ENCODE results near the gene PCDHA2. TPM values are rescaled to one million over a fixed set of nuclear protein-coding genes. Genes with fewer than 3 reads are reported as not detected.
"Not testable (repeated sequence)": the region's sequence is repeated elsewhere in the genome, so short reads cannot be mapped to it uniquely, and the experiment has no call there.

PCDHA2 gene
- total and polyA plus RNA-seq, 9 donors, result 0.17 to 1.6 (median 0.56) TPM

DNA sequence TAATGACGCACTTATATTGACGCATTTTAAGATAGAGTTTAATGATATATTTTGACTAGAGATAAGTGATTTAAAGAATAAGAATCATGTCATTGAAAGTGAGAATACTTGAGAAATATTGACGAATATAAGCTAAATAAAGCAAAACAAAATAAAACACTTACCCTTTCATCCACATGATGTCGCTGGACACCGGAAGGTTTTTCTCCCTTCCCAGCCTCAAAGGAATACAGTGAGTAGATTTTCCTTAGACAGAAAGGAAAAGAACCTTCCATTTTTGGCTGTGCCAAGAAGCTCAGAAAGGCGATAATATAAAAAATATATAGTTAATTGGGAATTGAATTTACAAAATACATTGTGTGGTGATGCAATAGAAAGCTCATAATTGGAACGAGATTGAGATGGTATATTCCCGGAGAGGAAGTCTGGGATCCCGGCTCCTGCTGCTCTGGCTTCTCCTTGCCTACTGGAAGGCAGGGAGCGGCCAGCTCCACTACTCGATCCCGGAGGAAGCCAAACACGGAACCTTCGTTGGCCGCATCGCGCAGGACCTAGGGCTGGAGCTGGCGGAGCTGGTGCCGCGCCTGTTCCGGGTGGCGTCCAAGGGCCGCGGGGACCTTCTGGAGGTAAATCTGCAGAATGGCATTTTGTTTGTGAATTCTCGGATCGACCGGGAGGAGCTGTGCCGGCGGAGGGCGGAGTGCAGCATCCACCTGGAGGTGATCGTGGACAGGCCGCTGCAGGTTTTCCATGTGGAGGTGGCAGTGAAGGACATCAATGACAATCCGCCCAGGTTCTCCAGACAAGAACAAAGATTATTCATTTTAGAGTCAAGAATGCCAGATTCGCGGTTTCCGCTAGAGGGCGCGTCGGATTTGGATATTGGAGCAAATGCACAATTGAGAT lies 27.0 kb downstream of the PCDHA2 start, which contains the start of gene PCDHA5:
Gene PCDHA5, plus strand, starts transcription at position 239 of the 906 bp plus-strand sequence.
- Histone ChIP-seq H3K9me3 (peaks cover 0 to 8% of the 10 kb centered on the region in 2 donors), H3K27me3 (no peaks in the 10 kb centered on the region), H3K4me1 (ENCODE audit: insufficient read depth) (no peaks in the 10 kb centered on the region), H3K36me3 (no peaks in the 10 kb centered on the region), H3K27ac (no peak within 1 kb of the TSS), H3K4me3 (no peak within 1 kb of the TSS)
- 22 to 34% (median 31%) methylated on average over 39 of the region's 39 CpGs for WGBS, 3 donors
- intact Hi-C loops (cut with DNase I), result no loop called here
- peak in 1 of 5 donors; percentile 44 for DNase-seq
- TF ChIP-seq, protein P1, sequence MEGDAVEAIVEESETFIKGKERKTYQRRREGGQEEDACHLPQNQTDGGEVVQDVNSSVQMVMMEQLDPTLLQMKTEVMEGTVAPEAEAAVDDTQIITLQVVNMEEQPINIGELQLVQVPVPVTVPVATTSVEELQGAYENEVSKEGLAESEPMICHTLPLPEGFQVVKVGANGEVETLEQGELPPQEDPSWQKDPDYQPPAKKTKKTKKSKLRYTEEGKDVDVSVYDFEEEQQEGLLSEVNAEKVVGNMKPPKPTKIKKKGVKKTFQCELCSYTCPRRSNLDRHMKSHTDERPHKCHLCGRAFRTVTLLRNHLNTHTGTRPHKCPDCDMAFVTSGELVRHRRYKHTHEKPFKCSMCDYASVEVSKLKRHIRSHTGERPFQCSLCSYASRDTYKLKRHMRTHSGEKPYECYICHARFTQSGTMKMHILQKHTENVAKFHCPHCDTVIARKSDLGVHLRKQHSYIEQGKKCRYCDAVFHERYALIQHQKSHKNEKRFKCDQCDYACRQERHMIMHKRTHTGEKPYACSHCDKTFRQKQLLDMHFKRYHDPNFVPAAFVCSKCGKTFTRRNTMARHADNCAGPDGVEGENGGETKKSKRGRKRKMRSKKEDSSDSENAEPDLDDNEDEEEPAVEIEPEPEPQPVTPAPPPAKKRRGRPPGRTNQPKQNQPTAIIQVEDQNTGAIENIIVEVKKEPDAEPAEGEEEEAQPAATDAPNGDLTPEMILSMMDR (IDR thresholded peaks at IDR 0.05), result no peak
- no peak for TF ChIP-seq EP300 (IDR thresholded peaks at IDR 0.05)
- no peak for TF ChIP-seq POLR2A (IDR thresholded peaks at IDR 0.05)

DNA sequence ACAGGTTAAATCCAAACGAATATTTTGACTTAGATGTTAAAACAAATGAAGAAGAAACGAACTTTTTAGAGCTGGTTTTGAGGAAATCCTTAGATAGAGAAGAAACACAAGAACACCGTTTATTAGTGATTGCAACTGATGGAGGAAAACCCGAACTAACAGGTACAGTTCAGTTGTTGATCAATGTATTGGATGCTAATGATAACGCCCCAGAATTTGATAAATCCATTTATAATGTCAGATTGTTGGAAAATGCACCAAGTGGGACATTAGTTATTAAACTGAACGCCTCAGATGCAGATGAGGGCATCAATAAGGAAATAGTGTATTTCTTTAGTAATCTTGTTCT lies 27.6 kb downstream of the PCDHA2 start:
- TF ChIP-seq EP300 (IDR thresholded peaks at IDR 0.05) (no peak), POLR2A (IDR thresholded peaks at IDR 0.05) (no peak)
- TF ChIP-seq, protein P1 (IDR thresholded peaks at IDR 0.05), result no peak
- no peaks in the 10 kb centered on the region for H3K36me3 ChIP-seq
- intact Hi-C loops (cut with DNase I), result no loop called here
- WGBS, 3 donors, result 25 to 32% (median 27%) methylated on average over 6 of the region's 6 CpGs
- no peaks in the 10 kb centered on the region for H3K4me1 ChIP-seq (ENCODE audit: insufficient read depth)
- H3K9me3 ChIP-seq, result peaks cover 0 to 8% of the 10 kb centered on the region in 2 donors
- no peak for DNase-seq
- H3K27me3 ChIP-seq, result no peaks in the 10 kb centered on the region
- H3K27ac ChIP-seq, result no peak overlapping the region
- H3K4me3 ChIP-seq, result no peak overlapping the region

DNA sequence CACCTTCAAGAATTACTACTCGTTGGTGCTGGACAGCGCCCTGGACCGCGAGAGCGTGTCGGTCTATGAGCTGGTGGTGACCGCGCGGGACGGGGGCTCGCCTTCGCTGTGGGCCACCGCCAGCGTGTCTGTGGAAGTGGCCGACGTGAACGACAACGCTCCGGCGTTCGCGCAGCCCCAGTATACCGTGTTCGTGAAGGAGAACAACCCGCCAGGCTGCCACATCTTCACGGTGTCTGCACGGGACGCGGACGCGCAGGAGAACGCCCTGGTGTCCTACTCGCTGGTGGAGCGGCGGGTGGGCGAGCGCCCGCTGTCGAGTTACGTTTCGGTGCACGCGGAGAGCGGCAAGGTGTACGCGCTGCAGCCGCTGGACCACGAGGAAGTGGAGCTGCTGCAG lies 28.3 kb downstream of the PCDHA2 start:
- H3K36me3 ChIP-seq; H3K4me3 ChIP-seq; H3K4me1 ChIP-seq (ENCODE audit: insufficient read depth); DNase-seq; H3K27ac ChIP-seq; H3K9me3 ChIP-seq; H3K27me3 ChIP-seq; intact Hi-C loops (cut with DNase I): not testable (repeated sequence)
- 40 to 54% (median 53%) methylated on average over 48 of the region's 48 CpGs for WGBS, 3 donors

DNA sequence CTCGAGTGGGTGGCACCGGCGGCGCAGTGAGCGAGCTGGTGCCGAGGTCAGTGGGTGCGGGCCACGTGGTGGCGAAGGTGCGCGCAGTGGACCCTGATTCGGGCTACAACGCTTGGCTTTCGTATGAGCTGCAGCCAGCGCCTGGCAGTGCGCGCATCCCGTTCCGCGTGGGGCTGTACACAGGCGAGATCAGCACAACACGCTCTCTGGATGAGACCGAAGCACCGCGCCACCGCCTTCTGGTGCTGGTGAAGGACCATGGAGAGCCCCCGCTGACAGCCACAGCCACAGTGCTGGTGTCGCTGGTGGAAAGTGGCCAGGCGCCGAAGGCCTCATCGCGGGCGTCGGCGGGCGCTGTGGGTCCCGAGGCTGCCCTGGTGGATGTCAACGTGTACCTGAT lies 28.8 kb downstream of the PCDHA2 start:
- Histone ChIP-seq H3K36me3 (no peaks in the 10 kb centered on the region), H3K27ac (no peak overlapping the region), H3K9me3 (peaks cover 0 to 14% of the 10 kb centered on the region in 2 donors), H3K27me3 (no peaks in the 10 kb centered on the region), H3K4me3 (no peak overlapping the region), H3K4me1 (ENCODE audit: insufficient read depth) (no peaks in the 10 kb centered on the region)
- TF ChIP-seq POLR2A (IDR thresholded peaks at IDR 0.05) (no peak), EP300 (IDR thresholded peaks at IDR 0.05) (no peak)
- TF ChIP-seq, protein P1 (IDR thresholded peaks at IDR 0.05), result no peak
- WGBS, 3 donors, result 46 to 63% (median 62%) methylated on average over 6 to 38 of the region's 38 CpGs
- no peak for DNase-seq
- intact Hi-C loops (cut with DNase I), result no loop called here
